ENCODE results near the gene GFM1.

DNA sequence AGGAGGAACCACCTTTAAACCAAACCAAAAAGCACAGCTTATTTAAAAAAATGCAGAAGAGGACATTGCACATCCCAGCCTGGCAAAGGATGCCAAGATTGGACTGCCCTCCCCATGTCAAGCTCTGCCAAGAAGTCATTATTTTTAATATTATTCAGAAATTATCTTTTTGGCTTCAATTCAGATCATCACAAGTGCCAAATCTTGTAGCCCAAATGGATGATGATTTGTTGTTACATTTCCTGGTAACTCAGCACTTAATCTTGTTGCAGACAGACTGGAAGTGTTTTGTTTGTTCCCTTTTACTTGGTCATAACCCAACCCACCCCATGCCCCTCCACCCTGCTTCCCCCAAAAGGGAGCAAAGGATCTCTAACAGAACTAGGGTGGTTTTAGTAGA, 56.2 kb downstream of the GFM1 start:
- TF ChIP-seq, protein P1, sequence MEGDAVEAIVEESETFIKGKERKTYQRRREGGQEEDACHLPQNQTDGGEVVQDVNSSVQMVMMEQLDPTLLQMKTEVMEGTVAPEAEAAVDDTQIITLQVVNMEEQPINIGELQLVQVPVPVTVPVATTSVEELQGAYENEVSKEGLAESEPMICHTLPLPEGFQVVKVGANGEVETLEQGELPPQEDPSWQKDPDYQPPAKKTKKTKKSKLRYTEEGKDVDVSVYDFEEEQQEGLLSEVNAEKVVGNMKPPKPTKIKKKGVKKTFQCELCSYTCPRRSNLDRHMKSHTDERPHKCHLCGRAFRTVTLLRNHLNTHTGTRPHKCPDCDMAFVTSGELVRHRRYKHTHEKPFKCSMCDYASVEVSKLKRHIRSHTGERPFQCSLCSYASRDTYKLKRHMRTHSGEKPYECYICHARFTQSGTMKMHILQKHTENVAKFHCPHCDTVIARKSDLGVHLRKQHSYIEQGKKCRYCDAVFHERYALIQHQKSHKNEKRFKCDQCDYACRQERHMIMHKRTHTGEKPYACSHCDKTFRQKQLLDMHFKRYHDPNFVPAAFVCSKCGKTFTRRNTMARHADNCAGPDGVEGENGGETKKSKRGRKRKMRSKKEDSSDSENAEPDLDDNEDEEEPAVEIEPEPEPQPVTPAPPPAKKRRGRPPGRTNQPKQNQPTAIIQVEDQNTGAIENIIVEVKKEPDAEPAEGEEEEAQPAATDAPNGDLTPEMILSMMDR (IDR thresholded peaks at IDR 0.05; ENCODE audit: insufficient read depth, low read length) = no peak
- TF ChIP-seq, protein P2, sequence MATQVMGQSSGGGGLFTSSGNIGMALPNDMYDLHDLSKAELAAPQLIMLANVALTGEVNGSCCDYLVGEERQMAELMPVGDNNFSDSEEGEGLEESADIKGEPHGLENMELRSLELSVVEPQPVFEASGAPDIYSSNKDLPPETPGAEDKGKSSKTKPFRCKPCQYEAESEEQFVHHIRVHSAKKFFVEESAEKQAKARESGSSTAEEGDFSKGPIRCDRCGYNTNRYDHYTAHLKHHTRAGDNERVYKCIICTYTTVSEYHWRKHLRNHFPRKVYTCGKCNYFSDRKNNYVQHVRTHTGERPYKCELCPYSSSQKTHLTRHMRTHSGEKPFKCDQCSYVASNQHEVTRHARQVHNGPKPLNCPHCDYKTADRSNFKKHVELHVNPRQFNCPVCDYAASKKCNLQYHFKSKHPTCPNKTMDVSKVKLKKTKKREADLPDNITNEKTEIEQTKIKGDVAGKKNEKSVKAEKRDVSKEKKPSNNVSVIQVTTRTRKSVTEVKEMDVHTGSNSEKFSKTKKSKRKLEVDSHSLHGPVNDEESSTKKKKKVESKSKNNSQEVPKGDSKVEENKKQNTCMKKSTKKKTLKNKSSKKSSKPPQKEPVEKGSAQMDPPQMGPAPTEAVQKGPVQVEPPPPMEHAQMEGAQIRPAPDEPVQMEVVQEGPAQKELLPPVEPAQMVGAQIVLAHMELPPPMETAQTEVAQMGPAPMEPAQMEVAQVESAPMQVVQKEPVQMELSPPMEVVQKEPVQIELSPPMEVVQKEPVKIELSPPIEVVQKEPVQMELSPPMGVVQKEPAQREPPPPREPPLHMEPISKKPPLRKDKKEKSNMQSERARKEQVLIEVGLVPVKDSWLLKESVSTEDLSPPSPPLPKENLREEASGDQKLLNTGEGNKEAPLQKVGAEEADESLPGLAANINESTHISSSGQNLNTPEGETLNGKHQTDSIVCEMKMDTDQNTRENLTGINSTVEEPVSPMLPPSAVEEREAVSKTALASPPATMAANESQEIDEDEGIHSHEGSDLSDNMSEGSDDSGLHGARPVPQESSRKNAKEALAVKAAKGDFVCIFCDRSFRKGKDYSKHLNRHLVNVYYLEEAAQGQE (IDR thresholded peaks at IDR 0.05; ENCODE audit: insufficient replicate concordance, low read depth) = no peak

Measured in HL-60 (cell line).